DOHH2 (cell line): Measurements from ENCODE around the gene DCLK2.

Experiments
- H3F3A ChIP-seq: fragments of 200-600 bp; sonication (generic), shearing (Covaris generic); 2 replicates; pipeline ENCODE4 v1.6.0; 2016; ENCODE audit warnings: antibody characterized with exemption, mild to moderate bottlenecking; ENCODE audit not compliant: control insufficient read depth, insufficient read depth
- H3K27ac ChIP-seq: fragments of 200-600 bp; sonication (generic); 2 replicates; pipeline ENCODE4 v1.5.1; 2014; ENCODE audit warnings: low read depth, mild to moderate bottlenecking, low read length, moderate library complexity
- H3K27me3 ChIP-seq: fragments of 200-600 bp; sonication (generic); 2 replicates; pipeline ENCODE4 v1.6.1; 2014; ENCODE audit warnings: mild to moderate bottlenecking, low read length, mixed read lengths; ENCODE audit not compliant: control insufficient read depth
- H3K36me3 ChIP-seq: fragments of 200-600 bp; sonication (generic); 2 replicates; pipeline ENCODE4 v1.6.1; 2014; ENCODE audit warnings: mild to moderate bottlenecking, low read length, moderate library complexity, mixed read lengths; ENCODE audit not compliant: control insufficient read depth
- H3K4me1 ChIP-seq: fragments of 200-600 bp; sonication (generic); 2 replicates; pipeline ENCODE4 v1.6.1; 2014; ENCODE audit warnings: mild to moderate bottlenecking, low read length, mixed read lengths; ENCODE audit not compliant: control insufficient read depth
- H3K4me2 ChIP-seq: fragments of 200-600 bp; sonication (generic); 2 replicates; pipeline ENCODE4 v1.6.0; 2014; ENCODE audit warnings: mild to moderate bottlenecking, low read length, moderate library complexity
- H3K4me3 ChIP-seq: fragments of 200-600 bp; sonication (generic); 2 replicates; pipeline ENCODE4 v1.5.1; 2014; ENCODE audit warnings: mild to moderate bottlenecking, low read length, mixed read lengths
- H3K79me2 ChIP-seq: fragments of 200-600 bp; sonication (generic); 2 replicates; pipeline ENCODE4 v1.6.1; 2014; ENCODE audit warnings: mild to moderate bottlenecking, low read length, mixed read lengths; ENCODE audit not compliant: control insufficient read depth
- H3K9me2 ChIP-seq: fragments of 200-600 bp; sonication (generic); replicated peaks from 2 replicates; pipeline ENCODE4 v1.6.1; 2014; ENCODE audit warnings: mild to moderate bottlenecking, low read length, mixed read lengths; ENCODE audit not compliant: control insufficient read depth
- H3K9me3 ChIP-seq: fragments of 200-600 bp; sonication (generic); 2 replicates; pipeline ENCODE4 v1.6.1; 2014; ENCODE audit warnings: antibody characterized with exemption, low read length, mixed read lengths; ENCODE audit not compliant: control insufficient read depth, insufficient read depth
- H4K20me1 ChIP-seq: fragments of 200-600 bp; sonication (generic); 2 replicates; pipeline ENCODE4 v1.6.0; 2014; ENCODE audit warnings: low read depth, mild to moderate bottlenecking, antibody characterized with exemption, low read length, moderate library complexity; ENCODE audit not compliant: control insufficient read depth, insufficient read depth
- EZH2phosphoT487 ChIP-seq: fragments of 200-600 bp; sonication (generic); IDR thresholded peaks from 2 replicates; pipeline ENCODE4 v1.6.1; 2017; ENCODE audit warnings: borderline replicate concordance, mild to moderate bottlenecking, antibody characterized with exemption, low read length, moderate library complexity, mixed read lengths
- TF ChIP-seq, protein P1 (sequence below): fragments of 200-600 bp; sonication (generic); IDR thresholded peaks from one replicate; pipeline ENCODE4 v1.5.1; 2014; ENCODE audit warnings: antibody characterized with exemption, mild to moderate bottlenecking, low read depth, low read length; ENCODE audit not compliant: poor library complexity, severe bottlenecking

Gene DCLK2

DNA sequence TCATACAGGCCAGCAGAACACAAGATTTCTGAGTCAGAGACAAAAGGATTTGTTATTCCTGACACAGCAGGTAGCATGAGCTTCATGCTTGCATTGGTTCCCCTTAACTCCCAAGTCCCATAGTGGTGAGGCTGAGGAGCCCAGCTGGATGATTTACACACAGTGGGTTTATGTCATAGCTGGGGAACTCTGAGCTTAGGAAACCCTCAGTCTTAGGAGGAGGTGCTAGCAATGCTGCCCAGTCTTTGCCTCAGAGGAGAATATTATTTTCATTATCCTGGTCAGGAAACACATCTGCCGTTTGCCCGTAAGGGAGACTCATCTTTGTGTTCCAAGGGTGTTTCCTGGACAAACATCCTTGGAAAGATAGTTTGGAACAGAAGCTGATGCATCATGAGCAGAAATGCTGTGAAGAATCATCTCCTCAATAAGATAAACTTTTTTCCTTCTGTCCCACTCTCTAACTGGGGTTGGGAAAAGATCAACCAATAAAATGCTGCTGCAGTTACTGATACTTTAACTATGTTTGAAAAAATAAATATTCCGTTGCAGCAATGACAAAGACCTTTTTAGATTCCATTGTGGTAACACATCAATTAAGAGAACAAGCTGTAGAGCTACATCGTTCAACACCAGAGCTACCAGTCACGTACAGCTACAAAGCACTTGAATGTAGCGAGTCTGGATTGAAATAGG, 146.8 kb downstream of the DCLK2 start:
- no peaks in the 10 kb centered on the region for H3K27me3 ChIP-seq

DNA sequence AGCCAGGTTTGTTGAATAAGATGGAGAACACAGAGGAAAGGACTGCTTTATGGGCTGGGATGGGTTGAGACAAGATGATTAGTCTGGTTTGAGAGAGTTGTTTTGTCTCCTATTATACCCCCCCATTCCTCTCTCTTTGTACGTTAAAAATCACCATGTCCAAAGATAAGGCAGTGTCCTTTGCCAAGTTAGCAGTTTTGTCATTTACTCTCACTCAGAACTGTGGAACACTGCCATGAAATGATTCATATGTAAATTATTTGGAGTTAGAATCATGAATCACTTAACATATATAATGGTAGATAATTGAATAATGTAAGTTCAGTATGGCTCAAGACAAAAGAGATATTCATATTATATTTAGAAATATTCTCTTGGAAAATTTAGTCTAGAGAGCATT, 151.3 kb downstream of the DCLK2 start:
- Histone ChIP-seq H3K79me2 (no peaks in the 10 kb centered on the region), H3K4me3 (no peak overlapping the region), H3K36me3 (no peaks in the 10 kb centered on the region), H3K9me2 (no peaks in the 10 kb centered on the region), H3K9me3 (no peaks in the 10 kb centered on the region), H3K4me1 (no peaks in the 10 kb centered on the region), H4K20me1 (no peaks in the 10 kb centered on the region), H3K27me3 (peaks cover 5% of the 10 kb centered on the region; the same call in 1 of the 2 replicates), H3K27ac (no peak overlapping the region), H3F3A (no peaks in the 10 kb centered on the region), H3K4me2 (no peak overlapping the region)
- no peak for TF ChIP-seq EZH2phosphoT487
- TF ChIP-seq, protein P1, sequence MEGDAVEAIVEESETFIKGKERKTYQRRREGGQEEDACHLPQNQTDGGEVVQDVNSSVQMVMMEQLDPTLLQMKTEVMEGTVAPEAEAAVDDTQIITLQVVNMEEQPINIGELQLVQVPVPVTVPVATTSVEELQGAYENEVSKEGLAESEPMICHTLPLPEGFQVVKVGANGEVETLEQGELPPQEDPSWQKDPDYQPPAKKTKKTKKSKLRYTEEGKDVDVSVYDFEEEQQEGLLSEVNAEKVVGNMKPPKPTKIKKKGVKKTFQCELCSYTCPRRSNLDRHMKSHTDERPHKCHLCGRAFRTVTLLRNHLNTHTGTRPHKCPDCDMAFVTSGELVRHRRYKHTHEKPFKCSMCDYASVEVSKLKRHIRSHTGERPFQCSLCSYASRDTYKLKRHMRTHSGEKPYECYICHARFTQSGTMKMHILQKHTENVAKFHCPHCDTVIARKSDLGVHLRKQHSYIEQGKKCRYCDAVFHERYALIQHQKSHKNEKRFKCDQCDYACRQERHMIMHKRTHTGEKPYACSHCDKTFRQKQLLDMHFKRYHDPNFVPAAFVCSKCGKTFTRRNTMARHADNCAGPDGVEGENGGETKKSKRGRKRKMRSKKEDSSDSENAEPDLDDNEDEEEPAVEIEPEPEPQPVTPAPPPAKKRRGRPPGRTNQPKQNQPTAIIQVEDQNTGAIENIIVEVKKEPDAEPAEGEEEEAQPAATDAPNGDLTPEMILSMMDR = no peak

More for the DNA sequence above, 146.8 kb downstream of the DCLK2 start:
- no peaks in the 10 kb centered on the region for H3F3A ChIP-seq
- no peaks in the 10 kb centered on the region for H3K36me3 ChIP-seq
- no peak for TF ChIP-seq EZH2phosphoT487
- TF ChIP-seq, protein P1 = no peak
- no peaks in the 10 kb centered on the region for H3K79me2 ChIP-seq
- no peaks in the 10 kb centered on the region for H3K4me1 ChIP-seq
- no peak overlapping the region for H3K4me2 ChIP-seq
- H3K9me2 ChIP-seq = no peaks in the 10 kb centered on the region
- H3K4me3 ChIP-seq = no peak overlapping the region
- no peaks in the 10 kb centered on the region for H3K9me3 ChIP-seq
- no peaks in the 10 kb centered on the region for H4K20me1 ChIP-seq
- no peak overlapping the region for H3K27ac ChIP-seq

GRCh38 chr4:150230561-150230960, 152.3 kb downstream of the DCLK2 start:
- no peaks in the 10 kb centered on the region for H3K79me2 ChIP-seq
- H3K4me3 ChIP-seq = no peak overlapping the region
- H3K9me2 ChIP-seq = no peaks in the 10 kb centered on the region
- H3K4me1 ChIP-seq = no peaks in the 10 kb centered on the region
- peaks cover 5% of the 10 kb centered on the region; the same call in 1 of the 2 replicates for H3K27me3 ChIP-seq
- no peak overlapping the region for H3K4me2 ChIP-seq
- TF ChIP-seq EZH2phosphoT487 = no peak
- TF ChIP-seq, protein P1 = no peak
- no peaks in the 10 kb centered on the region for H4K20me1 ChIP-seq
- H3K9me3 ChIP-seq = no peaks in the 10 kb centered on the region
- H3K36me3 ChIP-seq = no peaks in the 10 kb centered on the region
- no peak overlapping the region for H3K27ac ChIP-seq
- no peaks in the 10 kb centered on the region for H3F3A ChIP-seq
